ENCODE data around the gene PKD1. TPM values are rescaled to one million over a fixed set of nuclear protein-coding genes. Genes with fewer than 3 reads are reported as not detected.

Gene PKD1
- polyA plus RNA-seq, 3 donors, result 36.9 to 89.6 (median 83.7) TPM

GRCh38 chr16:2171601-2172178, 36.0 kb upstream of the PKD1 start:
- 92 to 96% (median 96%) methylated on average over 28 of the region's 28 CpGs for WGBS, 3 donors

DNA sequence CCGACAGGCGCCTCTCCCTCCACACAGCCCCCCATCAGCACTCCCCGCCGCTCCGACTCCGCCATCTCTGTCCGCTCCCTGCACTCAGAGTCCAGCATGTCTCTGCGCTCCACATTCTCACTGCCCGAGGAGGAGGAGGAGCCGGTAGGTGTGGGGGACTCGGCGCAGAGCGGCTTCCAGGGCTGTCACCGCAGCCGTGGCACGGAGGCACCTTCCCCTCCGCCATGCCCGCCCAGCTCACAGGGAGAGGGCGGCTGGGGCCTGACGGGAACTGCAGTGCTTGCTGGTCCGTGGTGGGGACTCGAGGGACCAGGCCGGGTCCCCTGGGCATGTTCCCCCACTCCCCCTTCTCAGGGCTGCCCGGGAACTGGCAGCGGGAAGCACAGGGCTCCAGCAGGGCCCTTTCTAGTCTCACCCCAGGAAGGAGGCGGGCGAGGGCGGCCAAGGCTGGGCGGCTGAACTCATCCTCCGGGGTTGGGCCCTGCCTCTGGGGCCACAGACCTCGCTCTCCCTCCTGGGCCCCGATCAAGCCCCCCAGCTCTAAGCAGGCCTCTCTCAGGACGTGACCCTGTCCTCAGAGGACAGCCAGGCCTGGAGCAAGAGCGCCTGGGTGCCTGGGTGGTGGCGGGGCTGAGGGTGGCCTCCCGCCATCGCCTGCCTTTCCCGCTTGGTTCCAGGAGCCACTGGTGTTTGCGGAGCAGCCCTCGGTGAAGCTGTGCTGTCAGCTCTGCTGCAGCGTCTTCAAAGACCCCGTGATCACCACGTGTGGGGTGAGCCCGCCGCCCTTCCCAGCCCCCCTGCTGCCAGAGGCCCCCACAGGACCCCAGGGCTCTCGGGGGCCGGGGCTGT, 35.1 kb upstream of the PKD1 start:
- no peak overlapping the region for H3K27ac ChIP-seq (ENCODE audit: low read depth, low read length)

More at GRCh38 chr16:2171601-2172178, 36.0 kb upstream of the PKD1 start:
- no peak overlapping the region for H3K27ac ChIP-seq (ENCODE audit: low read depth, low read length)

GRCh38 chr16:2170080-2170479, 34.4 kb upstream of the PKD1 start:
- no peak overlapping the region for H3K27ac ChIP-seq (ENCODE audit: low read depth, low read length)
- WGBS, 3 donors, result 62 to 86% (median 75%) methylated on average over 18 of the region's 18 CpGs

More for the DNA sequence above, 35.1 kb upstream of the PKD1 start:
- WGBS, 3 donors, result 80 to 87% (median 82%) methylated on average over 39 to 47 of the region's 47 CpGs

DNA sequence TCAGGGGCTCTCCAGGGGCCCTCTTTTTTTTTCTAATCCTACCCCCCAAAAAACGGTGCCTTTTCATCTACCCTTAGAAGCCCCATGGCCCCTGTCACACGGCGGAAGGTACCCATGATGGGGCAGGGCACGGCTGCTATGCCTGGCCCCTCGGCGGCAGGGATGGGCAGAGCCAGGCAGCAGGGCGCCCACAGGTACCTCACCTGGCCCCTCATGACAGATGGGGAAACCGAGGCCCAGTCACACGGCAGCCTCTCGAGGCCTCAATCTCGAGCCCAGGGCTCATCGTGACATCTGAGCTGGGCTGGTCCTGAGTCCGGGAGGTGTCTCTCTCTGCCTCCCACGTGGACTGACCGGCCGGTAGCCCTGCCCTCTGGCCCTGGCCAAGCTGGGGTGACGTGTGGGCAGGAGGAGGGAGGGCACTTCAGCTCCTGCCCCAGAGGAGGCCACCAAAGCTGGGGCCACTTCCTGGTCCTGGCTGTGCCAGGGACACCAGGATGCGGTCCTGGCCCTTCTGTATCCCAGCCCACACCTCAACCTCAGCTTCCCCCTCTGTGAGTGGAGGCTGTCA, 31.5 kb upstream of the PKD1 start:
- no peak overlapping the region for H3K27ac ChIP-seq (ENCODE audit: low read depth, low read length)
- WGBS, 3 donors, result 88 to 94% (median 94%) methylated on average over 13 to 18 of the region's 18 CpGs

DNA sequence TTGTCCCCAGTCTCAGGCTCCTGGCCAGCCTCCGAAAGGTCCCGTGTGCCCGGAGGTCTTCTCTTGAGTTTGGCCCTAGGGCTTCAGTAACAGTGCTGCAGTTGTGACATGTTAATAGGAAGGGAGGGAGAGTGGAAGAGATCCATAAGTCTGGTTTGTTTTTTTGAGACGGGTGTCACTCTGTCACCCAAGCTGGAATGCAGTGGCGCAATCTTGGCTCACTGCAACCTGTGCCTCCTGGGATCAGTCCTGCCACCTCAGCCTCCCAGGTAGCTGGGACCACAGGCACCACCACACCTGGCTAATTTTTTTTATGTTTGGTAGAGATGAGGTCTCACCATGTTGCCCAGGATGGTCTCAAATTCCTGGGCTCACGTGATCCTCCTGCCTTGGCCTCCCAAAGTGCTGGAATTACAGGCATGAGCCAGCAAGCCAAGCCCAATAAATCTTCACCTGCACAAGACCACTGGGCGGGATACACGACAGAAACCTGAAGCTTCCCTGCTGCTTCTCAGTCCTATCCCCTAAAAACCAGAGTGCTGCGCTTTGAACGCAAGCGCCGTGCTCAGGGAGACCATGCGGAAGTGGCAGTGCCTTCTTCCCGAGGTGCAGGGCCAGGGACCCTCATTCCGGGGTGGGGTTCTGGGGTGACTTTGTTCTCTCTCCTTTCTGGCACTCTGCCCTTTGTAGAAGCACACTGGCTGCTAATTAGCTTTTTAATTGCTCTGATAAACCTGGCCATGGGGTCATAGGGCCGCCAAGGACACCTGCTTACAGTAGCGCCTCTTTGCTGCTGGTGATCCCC, 30.8 kb upstream of the PKD1 start:
- 89 to 93% (median 91%) methylated on average over 17 of the region's 17 CpGs for WGBS, 3 donors
- no peak overlapping the region for H3K27ac ChIP-seq (ENCODE audit: low read depth, low read length)

DNA sequence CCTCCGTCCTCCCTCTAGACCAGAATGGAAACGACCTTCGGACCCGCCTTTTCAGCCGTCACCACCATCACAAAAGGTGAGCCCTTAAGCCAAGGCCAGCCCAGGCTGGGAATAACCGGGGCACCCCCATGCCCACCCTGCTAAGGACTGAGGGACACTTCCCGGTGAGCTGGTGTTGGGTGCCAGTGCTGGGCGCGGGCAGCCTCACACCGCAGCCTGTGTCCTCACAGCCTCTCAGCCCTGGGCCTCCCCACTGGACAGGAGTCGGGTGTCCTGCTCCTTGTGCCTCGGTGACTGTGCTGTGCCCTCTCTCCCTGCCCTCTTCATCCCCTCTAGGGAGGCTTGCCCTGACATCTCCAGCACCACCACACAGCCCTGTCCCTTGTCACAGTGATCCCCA, 30.2 kb upstream of the PKD1 start:
- WGBS, 3 donors, result 94 to 99% (median 95%) methylated on average over 8 to 12 of the region's 12 CpGs

GRCh38 chr16:2163211-2163881, 27.6 kb upstream of the PKD1 start:
- WGBS, 3 donors, result 85 to 94% (median 92%) methylated on average over 24 to 26 of the region's 26 CpGs
- H3K27ac ChIP-seq (ENCODE audit: low read depth, low read length), result no peak overlapping the region

More for the DNA sequence above, 30.2 kb upstream of the PKD1 start:
- no peak overlapping the region for H3K27ac ChIP-seq (ENCODE audit: low read depth, low read length)

- no peak overlapping the region for H3K27ac ChIP-seq (ENCODE audit: low read depth, low read length)
- WGBS, 3 donors, result 88 to 93% (median 89%) methylated on average over 13 of the region's 13 CpGs
These were observed 27.0 kb upstream of the PKD1 start for GRCh38 chr16:2162676-2163118.

DNA sequence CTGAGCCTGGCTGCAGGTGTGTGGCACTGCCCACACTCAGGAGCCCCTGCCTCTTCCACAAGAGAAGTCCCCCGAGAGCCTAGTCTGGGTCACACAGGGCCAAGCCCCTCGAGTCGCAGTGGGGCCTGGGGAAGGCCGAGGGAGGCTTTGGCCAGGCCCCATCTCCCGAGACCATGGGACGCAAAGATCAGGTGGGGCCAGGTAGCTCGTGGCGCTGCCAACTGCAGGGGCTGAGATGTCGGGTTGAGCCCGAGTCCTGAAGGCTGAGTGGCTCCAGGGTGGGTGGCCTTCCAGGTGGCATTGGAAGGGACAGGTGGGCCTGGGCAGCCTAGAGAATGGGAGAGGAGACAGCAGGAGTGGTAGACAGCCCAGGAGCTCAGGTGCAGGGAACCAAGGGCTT, 26.2 kb upstream of the PKD1 start:
- no peak overlapping the region for H3K27ac ChIP-seq (ENCODE audit: low read depth, low read length)
- 91 to 96% (median 93%) methylated on average over 10 of the region's 10 CpGs for WGBS, 3 donors

DNA sequence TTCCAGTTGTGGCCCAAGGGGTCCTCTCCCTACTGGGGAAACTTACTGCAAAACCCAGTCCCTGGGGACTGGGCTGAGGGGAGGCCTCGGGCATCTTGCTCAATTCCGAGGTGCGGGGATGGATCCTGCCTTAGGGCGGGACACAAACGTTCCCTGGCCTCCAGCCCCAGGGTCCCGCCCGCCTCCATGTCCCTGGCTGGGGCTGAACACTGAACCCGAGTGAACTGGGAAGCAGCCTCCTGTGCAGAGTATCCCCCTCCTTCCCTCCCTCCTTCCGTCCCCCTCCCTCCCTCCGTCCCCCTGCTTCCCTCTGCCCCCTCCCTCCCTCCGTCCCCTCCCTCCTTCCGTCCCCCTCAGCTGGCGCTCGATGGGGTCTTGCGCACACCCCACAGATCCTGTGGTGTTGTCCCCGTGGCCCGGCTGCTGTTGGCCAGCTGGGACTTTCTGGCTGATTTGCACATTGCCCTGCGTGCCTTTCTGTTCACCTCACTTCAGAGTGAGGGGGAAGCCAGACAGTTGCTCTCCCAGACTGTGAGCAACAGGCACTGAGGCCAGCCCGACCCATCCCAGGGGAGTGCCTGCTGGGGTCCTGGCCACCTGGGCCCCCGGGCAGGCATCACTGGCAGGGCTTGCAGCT, 25.3 kb upstream of the PKD1 start:
- H3K27ac ChIP-seq (ENCODE audit: low read depth, low read length), result no peak overlapping the region
- WGBS, 3 donors, result 38 to 80% (median 53%) methylated on average over 15 to 20 of the region's 20 CpGs

- 49 to 73% (median 59%) methylated on average over 23 to 24 of the region's 24 CpGs for WGBS, 3 donors
- H3K27ac ChIP-seq (ENCODE audit: low read depth, low read length), result peak overlapping the region; percentile 61
These were observed 23.6 kb upstream of the PKD1 start for GRCh38 chr16:2159175-2159838.

DNA sequence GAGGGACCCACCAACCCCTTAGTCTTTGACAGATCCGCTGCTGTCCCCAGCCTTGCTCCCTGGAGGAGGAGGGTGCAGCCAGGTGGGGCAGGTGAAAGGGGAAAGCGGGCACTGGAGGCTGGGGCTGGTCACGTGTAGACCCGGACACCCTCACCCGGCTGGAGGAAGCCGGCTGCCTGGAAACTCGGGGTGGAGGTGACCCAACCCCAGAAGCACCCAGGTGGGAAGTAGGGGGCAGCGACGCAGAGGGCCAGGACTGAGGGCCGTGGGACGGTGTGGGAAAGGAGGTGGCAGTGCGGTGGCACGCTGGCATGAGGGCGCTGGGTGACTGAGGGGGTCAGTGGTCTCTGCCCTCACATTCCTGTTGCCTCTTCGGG, 22.6 kb upstream of the PKD1 start:
- H3K27ac ChIP-seq (ENCODE audit: low read depth, low read length), result no peak overlapping the region
- WGBS, 3 donors, result 76 to 86% (median 85%) methylated on average over 15 of the region's 15 CpGs

GRCh38 chr16:2157480-2158261, 22.0 kb upstream of the PKD1 start:
- 35 to 84% (median 77%) methylated on average over 27 of the region's 27 CpGs for WGBS, 3 donors
- H3K27ac ChIP-seq (ENCODE audit: low read depth, low read length), result no peak overlapping the region

DNA sequence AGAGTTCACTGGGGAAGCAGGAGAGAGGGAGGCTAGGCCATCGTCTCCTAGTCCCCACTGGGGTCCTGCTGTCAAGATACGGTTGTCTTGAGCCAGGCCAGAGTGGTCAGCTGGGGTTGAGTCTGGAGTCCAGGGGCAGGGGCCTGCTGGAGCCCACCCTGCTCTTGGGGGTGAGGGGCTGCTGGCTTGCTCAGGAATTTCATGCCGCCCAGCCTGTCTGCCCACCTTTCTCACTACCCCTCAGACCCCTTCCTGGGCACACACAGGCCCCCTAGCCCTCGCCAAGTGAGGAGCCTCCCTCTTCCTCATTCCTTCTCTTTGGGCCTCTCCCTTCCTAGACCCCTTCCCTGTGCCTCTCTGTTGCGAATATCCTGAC, 21.1 kb upstream of the PKD1 start:
- H3K27ac ChIP-seq (ENCODE audit: low read depth, low read length), result peak overlapping the region; percentile 4
- WGBS, 3 donors, result 51 to 66% (median 56%) methylated on average over 4 to 5 of the region's 5 CpGs

- WGBS, 3 donors, result 4 to 13% (median 6%) methylated on average over 33 to 47 of the region's 47 CpGs
These were observed 20.5 kb upstream of the PKD1 start for GRCh38 chr16:2155977-2156848.

More at GRCh38 chr16:2155977-2156848, 20.5 kb upstream of the PKD1 start:
- peak overlapping the region; percentile 4 for H3K27ac ChIP-seq (ENCODE audit: low read depth, low read length)

Data from adipose tissue (tissue), 3 donors.